IMR-90 (cell line): ENCODE data around the gene SLC17A8.

ENCODE experiments used
- BHLHE40 ChIP-seq: fragments of 150-350 bp; IDR thresholded peaks from 2 replicates; pipeline ENCODE4 v1.6.1; 2016; ENCODE audit warnings: mild to moderate bottlenecking, low read depth, low read length
- FOS ChIP-seq: fragments of 150-350 bp; IDR thresholded peaks from 2 replicates; pipeline ENCODE4 v1.6.1; 2016; ENCODE audit warnings: low read depth, low read length
- POLR2A ChIP-seq: IDR thresholded peaks from 2 replicates; pipeline ENCODE4 v1.6.1; 2012; ENCODE audit warnings: mild to moderate bottlenecking, low read depth, low read length
- RAD21 ChIP-seq: IDR thresholded peaks from 2 replicates; pipeline ENCODE4 v1.6.1; 2012; ENCODE audit warnings: low read length, improper control_type of control experiment
- RCOR1 ChIP-seq: IDR thresholded peaks from 2 replicates; pipeline ENCODE4 v1.6.1; 2012; ENCODE audit warnings: mild to moderate bottlenecking, low read length, improper control_type of control experiment; ENCODE audit not compliant: insufficient replicate concordance
- RFX5 ChIP-seq: IDR thresholded peaks from 2 replicates; pipeline ENCODE4 v1.8.0; 2012; ENCODE audit warnings: low read depth, mild to moderate bottlenecking, low read length, moderate library complexity
- TF ChIP-seq, protein P1 (sequence below): conservative IDR thresholded peaks from 2 replicates; pipeline ENCODE4 v1.5.1; 2012; ENCODE audit warnings: mild to moderate bottlenecking, low read depth, low read length, improper control_type of control experiment

DNA sequence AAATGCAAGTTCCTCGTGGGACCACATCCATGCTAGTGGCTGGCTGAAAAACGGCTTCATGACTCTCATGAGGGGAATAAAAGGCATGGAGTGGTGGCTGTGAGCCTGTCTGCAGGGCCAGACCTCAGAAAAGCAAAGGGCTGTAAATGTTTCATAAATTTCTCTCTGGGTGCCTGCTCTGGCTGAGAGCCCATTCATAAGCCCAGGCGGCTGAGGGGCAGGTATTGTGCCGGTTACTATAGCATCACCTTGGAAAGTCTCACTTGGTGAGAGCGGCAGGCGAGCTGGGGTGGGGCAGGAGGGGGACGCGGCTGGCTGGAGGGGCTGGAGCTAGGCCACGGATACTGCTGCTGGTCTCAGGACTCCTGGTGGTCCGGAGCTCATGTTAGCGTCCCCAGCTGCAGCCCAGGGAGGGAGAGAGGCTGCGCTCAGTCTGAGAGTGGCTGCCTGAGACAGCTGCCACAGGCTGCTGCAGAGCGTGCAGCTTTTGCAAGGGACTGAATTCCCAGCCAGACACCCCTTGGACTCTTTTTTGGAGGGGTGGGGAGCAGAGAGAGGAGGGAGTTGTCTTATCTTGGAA, at the start of gene SLC17A8:
- TF ChIP-seq RAD21, result no peak
- TF ChIP-seq POLR2A, result no peak
- TF ChIP-seq, protein P1, sequence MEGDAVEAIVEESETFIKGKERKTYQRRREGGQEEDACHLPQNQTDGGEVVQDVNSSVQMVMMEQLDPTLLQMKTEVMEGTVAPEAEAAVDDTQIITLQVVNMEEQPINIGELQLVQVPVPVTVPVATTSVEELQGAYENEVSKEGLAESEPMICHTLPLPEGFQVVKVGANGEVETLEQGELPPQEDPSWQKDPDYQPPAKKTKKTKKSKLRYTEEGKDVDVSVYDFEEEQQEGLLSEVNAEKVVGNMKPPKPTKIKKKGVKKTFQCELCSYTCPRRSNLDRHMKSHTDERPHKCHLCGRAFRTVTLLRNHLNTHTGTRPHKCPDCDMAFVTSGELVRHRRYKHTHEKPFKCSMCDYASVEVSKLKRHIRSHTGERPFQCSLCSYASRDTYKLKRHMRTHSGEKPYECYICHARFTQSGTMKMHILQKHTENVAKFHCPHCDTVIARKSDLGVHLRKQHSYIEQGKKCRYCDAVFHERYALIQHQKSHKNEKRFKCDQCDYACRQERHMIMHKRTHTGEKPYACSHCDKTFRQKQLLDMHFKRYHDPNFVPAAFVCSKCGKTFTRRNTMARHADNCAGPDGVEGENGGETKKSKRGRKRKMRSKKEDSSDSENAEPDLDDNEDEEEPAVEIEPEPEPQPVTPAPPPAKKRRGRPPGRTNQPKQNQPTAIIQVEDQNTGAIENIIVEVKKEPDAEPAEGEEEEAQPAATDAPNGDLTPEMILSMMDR, result no peak
- no peak for TF ChIP-seq BHLHE40
- no peak for TF ChIP-seq FOS
- TF ChIP-seq RCOR1, result no peak
- no peak for TF ChIP-seq RFX5
